IPS DF 4.7 (cell line): ENCODE data around the gene VSTM4.

Experiments
- DNase-seq: peaks from one replicate; pipeline ENCODE4 v3.0.0-alpha.2; 2013; ENCODE audit warnings: low spot score; ENCODE audit errors: extremely low read depth

The VSTM4 gene

DNA sequence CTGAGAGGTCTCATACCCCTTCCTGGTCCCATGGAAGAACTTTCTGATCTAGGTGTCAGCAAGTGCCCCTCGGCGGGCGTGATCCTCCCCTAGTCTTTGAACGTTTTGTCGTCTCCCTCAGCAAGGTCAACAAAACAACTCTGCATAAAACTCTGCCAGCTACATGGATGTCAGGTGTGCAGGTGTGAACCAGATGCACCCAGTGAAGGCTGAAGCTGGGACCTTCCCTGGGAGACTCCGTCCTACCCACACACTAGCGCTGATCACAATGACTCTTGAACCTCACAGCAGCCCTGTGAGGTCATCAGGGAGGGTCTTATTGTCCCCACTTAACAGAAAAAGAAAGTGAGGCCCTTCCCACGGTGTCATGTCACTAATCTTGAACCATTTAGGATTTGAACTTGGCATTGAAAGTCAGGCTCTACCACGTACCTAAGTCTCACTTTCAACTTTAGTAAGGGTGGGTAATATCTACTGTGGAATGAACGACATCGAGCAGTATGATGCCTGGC lies 68.1 kb downstream of the VSTM4 start:
- no peak for DNase-seq

GRCh38 chr10:49044293-49045193 lies 70.8 kb downstream of the VSTM4 start:
- no peak for DNase-seq

DNA sequence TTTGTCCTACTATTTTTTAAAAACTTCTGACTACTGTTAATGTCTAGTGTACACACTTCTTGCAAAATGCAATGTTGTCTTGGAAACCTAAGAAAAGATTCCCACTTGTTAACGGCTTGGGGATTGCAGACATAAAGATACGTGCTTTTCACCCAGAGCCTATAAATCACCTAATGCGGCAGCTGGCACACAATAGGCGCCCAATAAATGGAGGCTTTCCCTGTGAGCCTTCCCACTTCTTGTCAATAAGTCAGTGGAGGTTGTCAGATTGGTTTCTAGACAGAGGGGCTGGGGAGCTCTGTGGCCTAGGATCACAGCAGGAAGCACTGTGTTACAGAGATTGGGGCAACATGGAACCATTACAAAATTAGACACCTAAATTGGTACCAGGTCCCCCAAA lies 74.7 kb downstream of the VSTM4 start:
- DNase-seq = no peak

DNA sequence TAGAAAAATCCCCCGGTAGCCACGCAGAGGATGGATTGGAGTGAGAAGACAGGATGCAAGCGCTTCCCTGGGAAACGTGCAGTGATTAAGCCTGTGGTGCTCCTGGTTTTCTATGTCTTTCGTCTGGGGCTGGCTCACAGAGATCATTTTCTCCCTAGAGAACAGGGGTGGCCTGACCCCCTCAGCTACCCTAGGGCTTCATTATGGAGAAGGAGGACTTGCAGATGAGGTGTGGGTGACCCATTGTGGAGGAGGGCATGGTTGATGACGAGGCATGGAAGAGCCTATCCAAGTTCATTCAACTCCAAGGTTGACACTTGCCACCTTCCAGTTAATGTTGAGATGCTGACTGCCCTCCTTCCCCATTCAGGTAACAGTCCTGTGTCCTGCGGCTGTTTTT lies 75.9 kb downstream of the VSTM4 start:
- DNase-seq = no peak

DNA sequence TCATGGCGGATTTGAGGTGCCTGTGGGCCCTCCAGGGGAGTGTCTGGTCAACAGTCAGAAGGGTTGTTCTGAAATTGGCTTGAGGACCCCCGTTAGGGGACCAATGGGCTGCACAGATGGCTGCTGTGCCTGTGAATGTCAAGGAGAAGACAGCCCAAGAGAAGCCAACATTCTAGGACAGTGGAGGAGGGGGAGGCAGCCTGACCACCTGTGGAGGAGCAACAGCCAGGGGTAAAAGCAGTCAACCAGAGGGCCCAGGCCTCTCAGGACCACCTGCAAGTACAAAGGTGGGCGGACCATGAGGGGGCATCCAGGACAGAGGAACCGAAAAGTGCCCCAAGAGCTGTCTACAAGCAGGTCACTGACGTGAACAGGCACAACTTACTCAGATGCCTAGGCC lies 76.6 kb downstream of the VSTM4 start:
- DNase-seq = no peak

DNA sequence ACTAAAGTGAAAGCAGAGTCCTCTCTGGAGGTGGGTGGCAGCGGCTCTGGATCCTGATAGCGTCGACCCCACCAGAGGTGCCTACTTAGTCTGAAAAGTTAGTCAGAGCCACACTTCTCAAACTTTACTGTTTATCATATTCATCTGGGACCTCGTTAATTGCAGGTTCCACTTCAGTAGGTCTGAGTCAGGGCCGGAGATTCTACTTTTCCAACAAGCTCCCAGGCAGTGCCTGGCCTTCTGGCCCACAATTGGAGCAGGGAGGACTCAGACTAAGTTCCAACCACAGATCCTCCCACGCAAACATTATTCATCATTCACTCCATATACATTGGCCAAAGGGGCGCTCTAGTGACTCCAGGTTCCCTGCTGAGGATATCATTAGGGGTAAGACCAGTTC lies 78.1 kb downstream of the VSTM4 start:
- DNase-seq = no peak

DNA sequence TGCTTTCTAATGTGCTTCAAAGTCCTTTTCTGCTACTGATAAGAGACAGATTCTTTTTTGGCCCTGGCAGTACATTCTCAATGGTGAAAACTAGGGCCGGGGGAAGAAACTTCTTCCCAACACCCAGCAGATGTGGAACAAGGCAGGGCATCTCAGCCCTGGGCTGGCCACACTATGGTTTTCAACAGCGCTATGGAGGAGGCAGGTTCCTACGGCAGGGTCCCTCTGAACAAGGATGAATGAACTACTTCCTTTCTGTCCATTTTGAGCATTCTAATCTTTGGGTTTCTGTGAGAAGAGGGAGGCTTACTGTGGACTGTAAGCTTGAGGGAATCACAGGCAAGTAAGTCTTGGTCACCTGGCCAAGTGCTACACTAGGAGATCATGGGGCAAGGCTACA lies 78.7 kb downstream of the VSTM4 start:
- DNase-seq = no peak

- no peak for DNase-seq
Measured at GRCh38 chr10:49035920-49036319, 79.4 kb downstream of the VSTM4 start.

DNA sequence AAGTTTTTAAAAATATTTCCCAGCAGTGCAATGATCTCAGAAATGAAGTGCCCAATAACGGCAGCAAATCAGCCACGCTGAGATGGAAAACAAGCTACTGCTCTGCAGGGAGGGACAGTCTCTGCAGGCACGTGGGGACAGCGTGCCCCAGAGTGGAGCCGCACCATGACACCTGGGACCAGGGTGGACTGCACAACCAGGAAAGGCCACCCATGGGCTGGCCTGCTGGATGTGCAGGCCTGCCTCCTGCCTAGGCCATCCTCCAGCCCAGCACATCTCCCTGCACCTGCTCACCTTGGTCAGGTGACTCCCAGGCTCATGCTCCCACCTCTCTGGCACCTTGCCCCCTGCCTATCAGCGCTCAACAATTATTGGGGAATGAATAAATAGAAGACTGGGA lies 80.4 kb downstream of the VSTM4 start:
- no peak for DNase-seq

DNA sequence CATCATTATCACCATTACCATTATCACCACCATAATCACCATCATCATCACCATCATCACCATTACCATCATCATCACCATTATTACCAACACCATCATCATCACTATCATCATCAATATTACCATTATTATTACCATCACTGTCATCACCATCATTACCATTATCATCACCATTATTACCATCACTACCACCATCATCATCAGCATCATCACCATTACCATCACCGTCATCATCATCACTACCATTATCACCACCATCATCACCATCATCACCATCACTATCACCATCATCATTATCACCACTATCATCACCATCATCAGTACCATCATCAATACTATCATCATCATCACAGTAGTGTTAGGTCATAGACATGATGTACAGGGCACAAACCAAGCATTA lies 81.4 kb downstream of the VSTM4 start:
- no peak for DNase-seq

DNA sequence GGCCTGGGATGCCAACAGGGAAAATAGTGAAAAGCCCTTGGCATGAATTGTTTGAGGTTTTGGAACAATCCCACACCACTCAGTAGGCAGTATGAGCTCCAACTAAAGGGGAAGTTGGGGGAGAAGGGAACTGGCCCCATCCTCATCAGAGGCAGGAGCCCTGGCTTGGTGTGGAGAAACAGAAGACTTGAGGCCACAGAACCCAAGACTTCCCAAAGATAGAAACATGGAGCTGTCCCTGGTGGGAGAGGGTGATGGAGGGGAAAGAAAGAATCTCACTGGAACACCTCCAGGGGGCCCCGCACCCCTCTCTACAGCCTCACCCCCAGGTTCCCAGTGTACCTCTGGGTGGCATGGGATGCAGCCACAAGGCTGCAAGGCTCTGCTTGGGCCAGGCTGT lies 85.7 kb downstream of the VSTM4 start:
- no peak for DNase-seq

- no peak for DNase-seq
Measured at GRCh38 chr10:49028639-49029038, 86.7 kb downstream of the VSTM4 start.

DNA sequence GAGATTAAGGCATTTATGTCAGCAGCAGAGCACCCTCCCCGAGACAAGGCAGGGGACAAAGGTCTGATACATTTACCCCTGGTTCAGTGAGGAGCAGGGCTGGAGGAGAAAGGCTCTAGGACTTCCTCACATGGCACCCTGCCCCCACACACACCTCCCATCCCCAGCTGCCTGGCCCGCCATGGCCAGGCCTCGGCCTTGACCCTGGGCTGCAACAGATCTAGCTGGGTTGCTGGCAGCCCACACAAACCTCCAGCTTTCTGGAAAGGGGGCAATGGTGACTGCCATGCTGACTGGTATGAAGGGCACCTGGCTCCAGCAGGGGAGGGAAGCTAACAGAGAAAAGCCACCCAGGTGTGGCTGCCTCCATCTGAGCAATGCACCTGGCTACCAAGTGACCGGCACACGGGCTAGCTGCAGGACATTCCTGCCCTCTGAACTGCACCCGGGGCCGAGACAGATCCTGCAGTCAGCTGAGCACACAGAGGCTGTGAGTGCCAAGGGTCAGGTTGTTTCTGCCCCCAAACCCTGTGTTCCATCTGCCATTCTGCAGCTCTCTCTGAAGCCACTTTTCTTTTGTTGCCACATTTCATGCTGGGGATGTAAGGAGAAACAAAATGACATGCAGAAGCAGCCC lies 89.9 kb downstream of the VSTM4 start:
- no peak for DNase-seq

DNA sequence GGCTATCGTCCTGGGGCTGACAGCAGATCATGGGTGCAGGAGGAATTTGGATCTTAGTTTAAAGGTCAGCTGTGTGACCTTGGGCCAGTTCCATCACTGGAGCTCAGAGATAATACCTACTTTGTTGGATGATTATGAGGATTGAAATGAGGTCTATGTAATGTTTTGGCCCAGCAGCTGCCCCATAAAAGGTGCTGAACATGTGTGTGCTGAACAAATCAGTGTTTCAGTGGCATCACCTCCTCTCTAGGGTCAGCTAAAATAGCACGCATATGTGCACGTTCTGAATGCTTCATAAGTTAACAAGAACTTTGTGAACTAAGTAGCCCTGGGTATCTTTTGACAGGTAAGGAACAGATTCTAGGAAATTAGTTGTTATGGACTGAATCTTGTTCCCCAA lies 90.8 kb downstream of the VSTM4 start:
- DNase-seq = no peak

- DNase-seq = no peak
Measured at GRCh38 chr10:49023752-49024151, 91.6 kb downstream of the VSTM4 start.

- no peak for DNase-seq
Measured at GRCh38 chr10:49023071-49023470, 92.3 kb downstream of the VSTM4 start.

DNA sequence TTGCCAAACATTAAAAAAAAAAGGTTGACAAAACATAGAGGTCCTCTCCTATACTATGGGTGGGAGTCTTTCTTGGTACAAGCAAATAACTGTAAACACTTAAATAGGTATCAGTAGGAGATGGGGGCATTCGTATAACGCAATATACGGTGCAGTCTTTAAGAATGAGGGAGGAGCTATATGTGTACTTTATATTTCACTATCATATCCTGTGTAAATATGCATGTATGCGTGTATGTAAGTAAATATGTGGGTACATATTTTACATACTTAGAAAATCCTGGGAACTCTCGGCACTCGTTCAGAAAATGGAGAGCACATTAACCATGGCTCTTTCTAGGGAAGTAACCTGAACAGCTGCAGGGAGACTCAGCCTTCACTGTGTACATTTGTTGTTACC lies 93.6 kb downstream of the VSTM4 start:
- no peak for DNase-seq

DNA sequence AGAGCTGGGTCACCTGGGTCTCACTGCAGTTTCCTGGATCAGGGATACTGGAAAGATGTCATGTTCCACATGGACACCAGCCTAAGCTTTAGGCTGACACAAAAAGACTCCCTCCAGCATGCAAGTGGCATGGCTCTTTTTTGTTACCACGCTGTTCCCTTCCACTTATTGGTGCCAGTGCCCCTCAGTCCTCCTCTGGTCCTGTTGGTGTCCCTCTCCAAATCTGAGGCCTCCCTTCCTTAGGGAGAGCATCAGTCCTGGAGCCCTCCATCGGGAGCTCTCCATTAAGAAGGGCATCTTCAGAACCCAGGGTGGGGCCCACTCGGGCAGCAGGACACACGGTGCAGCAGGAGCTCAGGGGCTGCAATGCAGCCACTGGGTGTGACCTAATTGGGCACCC lies 99.6 kb downstream of the VSTM4 start:
- no peak for DNase-seq

GRCh38 chr10:49012603-49013002 lies 102.7 kb downstream of the VSTM4 start:
- no peak for DNase-seq

- no peak for DNase-seq
Measured at GRCh38 chr10:49011756-49012155, 103.6 kb downstream of the VSTM4 start.

- no peak for DNase-seq
Measured at GRCh38 chr10:49010865-49011264, 104.5 kb downstream of the VSTM4 start.

DNA sequence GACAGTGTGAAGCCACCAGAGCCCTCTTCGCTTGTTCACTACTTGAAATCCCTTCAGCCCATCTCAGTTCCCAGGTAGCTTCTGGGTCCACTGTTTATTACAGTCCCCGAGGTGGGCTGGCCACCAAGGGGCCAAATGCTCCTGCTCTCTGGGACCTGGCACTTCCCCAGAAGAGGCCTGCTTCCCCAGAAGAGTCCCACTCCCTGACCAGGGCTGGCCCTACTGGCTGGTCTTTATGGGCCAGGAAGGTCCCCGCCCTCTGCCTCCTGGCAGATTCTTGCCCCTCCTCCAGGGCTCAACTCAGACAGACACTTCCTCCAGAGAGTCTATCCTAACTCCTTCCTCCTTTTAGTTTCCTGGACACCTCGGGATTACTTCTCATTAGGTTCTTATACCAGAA lies 105.0 kb downstream of the VSTM4 start:
- DNase-seq = no peak
